HG03442 (cell line): ENCODE results near the gene LRBA.
"Not testable (repeated sequence)": the region's sequence is repeated elsewhere in the genome, so short reads cannot be mapped to it uniquely, and the experiment has no call there.

Source experiments
- ATAC-seq: cut with Tn5 transposase; IDR thresholded peaks from one replicate; pipeline ENCODE4 v1.9.1; 2021; ENCODE audit warnings: mild to moderate bottlenecking, moderate library complexity; ENCODE audit not compliant: unreplicated experiment

The LRBA gene

DNA sequence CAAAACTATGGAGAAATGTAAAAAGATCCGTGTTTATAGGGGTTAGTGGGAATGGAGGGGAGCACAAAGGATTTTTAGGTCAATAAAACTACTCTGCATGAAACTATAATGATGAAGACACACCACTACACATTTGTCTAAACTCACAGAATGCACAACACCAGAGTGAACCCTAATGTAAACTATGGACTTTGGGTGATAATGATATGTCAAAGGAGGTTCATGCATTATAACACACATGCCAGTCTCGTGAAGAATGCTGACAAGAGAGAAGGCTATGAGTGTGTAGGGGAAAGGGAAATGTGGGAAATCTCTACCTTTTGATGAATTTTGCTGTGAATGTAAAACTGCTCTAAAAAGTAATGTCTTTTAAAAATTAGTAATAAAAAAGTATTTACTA is 249.9 kb downstream of the LRBA start:
- ATAC-seq, result no peak

GRCh38 chr4:150751648-150752047 is 263.4 kb downstream of the LRBA start:
- ATAC-seq, result no peak

GRCh38 chr4:150750824-150751223 is 264.3 kb downstream of the LRBA start:
- ATAC-seq, result no peak

GRCh38 chr4:150746156-150746555 is 268.9 kb downstream of the LRBA start:
- no peak for ATAC-seq

- ATAC-seq, result no peak
Measured at GRCh38 chr4:150744570-150744969, 270.5 kb downstream of the LRBA start.

- no peak for ATAC-seq
Measured at GRCh38 chr4:150743564-150744342, 271.3 kb downstream of the LRBA start.

- ATAC-seq, result not testable (repeated sequence)
Measured at GRCh38 chr4:150742930-150743329, 272.2 kb downstream of the LRBA start.

- no peak for ATAC-seq
Measured at GRCh38 chr4:150739591-150739990, 275.5 kb downstream of the LRBA start.

DNA sequence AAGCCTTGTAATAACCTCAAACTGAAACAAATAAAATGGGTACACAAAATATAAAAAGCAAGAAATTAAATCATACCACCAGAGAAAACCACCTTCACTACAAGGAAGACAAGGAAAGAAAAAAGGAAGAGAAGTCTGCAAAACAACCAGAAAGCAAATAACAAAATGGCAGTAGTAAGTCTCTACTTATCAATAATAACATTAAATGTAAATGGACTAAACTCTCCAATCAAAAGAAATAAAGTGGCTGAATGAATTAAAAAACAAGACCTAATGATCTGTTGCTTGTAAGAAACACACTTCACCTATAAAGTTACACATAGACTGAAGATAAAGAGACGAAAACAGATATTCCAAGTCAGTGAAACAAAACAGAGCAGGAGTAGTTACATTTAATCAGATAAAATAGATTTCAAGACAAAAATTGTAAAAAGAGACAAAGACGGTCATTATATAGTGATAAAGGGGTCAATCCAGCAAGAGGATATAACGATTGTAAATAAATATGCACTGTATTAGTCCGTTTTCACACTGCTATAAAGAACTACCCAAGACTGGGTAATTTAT is 289.0 kb downstream of the LRBA start:
- no peak for ATAC-seq

GRCh38 chr4:150723727-150724411 is 291.2 kb downstream of the LRBA start:
- ATAC-seq, result no peak

- ATAC-seq, result no peak
Measured at GRCh38 chr4:150722908-150723362, 292.1 kb downstream of the LRBA start.

DNA sequence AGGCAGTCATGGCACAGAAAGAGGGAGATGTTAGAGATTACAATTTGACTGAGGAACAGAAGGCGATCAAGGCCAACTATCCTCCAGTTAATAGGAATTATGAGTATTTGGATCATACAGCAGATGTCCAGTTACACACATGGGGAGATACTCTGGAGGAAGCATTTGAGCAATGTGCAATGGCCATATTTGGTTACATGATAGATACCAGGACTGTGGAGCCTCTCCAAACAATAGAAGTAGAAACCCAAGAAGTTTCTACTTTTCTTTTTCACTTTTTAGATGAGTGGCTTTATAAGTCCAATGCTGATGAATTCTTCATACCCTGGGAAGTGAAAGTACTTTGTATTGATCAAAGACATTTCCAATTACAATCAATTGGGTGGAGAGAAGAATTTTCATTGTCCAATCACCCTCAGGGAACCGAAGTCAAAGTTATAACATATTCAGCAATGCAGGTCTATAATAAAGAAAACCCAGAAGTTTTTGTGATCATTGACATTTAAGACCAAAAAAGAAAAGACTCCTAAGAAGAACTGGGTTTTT is 294.0 kb downstream of the LRBA start:
- peak; percentile 75 for ATAC-seq

- ATAC-seq, result no peak
Measured at GRCh38 chr4:150717952-150718351, 297.1 kb downstream of the LRBA start.

GRCh38 chr4:150714462-150715438 is 300.3 kb downstream of the LRBA start:
- no peak for ATAC-seq

- no peak for ATAC-seq
Measured at GRCh38 chr4:150713251-150713650, 301.8 kb downstream of the LRBA start.

GRCh38 chr4:150710770-150711375 is 304.2 kb downstream of the LRBA start:
- ATAC-seq, result no peak

DNA sequence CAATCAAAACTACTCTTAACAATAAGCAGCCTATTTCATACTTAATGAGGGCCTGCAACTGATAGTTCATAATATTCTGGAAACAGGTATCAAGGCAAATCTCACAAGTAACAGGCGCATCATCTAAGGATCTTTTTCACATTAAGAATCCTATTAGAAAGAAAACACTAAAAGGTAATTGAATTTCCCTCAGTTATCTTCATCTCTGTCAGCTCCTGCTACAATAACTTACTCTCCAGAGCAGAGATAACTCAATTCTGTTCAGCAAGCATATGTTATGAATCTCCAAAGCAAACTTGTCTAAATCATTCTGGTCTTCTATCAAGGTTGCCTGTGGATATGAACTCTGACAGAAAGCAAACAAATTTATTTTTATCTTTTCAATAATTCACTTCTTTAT is 307.1 kb downstream of the LRBA start:
- no peak for ATAC-seq

DNA sequence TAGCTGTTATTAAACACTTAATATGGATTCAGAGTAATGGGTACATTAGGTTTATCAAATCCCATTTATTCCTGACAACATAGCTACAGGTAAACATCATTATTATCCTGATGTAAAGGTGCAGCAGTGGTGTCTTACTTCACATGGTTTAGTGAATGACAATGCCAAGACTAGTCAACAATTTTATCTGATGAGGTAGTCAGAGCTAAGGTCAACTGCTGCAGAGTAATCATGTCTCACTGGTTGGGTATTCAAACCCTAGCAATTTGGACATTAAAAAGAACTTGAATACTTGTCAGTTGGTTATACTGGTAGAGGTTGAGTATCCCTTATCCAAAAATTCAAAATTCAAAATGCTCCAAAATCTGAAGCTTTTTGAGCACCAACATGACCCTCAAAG is 315.5 kb downstream of the LRBA start:
- no peak for ATAC-seq

DNA sequence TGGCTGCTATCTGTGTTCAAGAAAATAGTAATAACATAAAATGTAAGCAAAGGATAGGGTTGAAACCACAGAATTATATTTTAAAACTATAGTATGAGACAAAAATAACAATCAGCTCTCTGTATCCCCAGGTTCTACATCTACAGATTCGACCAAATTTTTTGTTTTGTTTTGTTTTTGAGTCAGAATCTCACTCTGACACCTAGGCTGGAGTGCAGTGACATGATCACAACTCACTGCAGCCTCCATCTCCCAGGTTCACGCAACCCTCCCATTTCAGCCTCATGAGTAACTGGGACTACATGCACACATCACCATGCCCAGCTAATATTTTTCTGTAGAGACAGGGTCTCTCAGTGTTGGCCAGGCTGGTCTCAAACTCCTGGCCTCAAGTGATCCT is 319.9 kb downstream of the LRBA start:
- no peak for ATAC-seq

DNA sequence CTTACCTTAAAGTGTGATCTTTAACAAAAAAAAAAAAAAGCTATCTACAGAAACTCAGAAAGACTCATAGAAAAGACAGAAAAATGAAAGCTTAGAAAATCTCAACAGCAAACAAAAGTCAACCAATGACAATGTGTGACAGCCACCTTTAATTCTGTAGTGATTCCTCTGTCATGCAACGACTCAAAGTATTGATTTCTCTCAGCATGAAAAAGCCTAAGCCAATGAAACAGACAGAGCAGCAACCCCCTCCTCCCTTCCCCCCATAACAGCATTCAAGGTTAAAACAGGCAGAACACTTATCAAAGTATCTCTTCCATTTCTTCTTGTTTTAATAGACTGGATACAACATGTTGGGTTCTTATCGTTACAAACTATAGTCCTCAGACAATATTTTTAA is 320.6 kb downstream of the LRBA start:
- no peak for ATAC-seq
